ENCODE data around the gene HDAC11.

GRCh38 chr3:13541691-13542090, 61.6 kb downstream of the HDAC11 start:
- TF ChIP-seq CTCF (IDR thresholded peaks at IDR 0.05) = no peak
- no peak for TF ChIP-seq ZFP36 (IDR thresholded peaks at IDR 0.05; ENCODE audit: borderline replicate concordance, partially characterized antibody)
- no peak for TF ChIP-seq SMC3 (IDR thresholded peaks at IDR 0.05)
- no peak for TF ChIP-seq MAX (IDR thresholded peaks at IDR 0.05)
- no peak for TF ChIP-seq POLR2A (IDR thresholded peaks at IDR 0.05; ENCODE audit: low read length)
- no peak for TF ChIP-seq RNF2 (IDR thresholded peaks at IDR 0.05; ENCODE audit: borderline replicate concordance, low read depth)
- no peak for TF ChIP-seq FOSB (CRISPR knock-in tag; IDR thresholded peaks at IDR 0.05)
- no peak for TF ChIP-seq CHD2 (IDR thresholded peaks at IDR 0.05; ENCODE audit: low read length, partially characterized antibody)
- no peak for TF ChIP-seq CEBPB (IDR thresholded peaks at IDR 0.05)
- no peak for TF ChIP-seq ZNF302 (CRISPR knock-in tag; IDR thresholded peaks at IDR 0.05)
- no peak for TF ChIP-seq BHLHE40 (IDR thresholded peaks at IDR 0.05; ENCODE audit: low read depth, low read length)
- no peak for TF ChIP-seq TP53 (CRISPR knock-in tag; IDR thresholded peaks at IDR 0.05)
- TF ChIP-seq HDAC2 (IDR thresholded peaks at IDR 0.05) = no peak

Data from A549 (cell line).